Measurements from ENCODE around the gene ZNF714.

GRCh38 chr19:21143854-21144253, 61.9 kb downstream of the ZNF714 start:
- TF ChIP-seq CTCF (IDR thresholded peaks at IDR 0.05), result no peak
- no peak for TF ChIP-seq POLR2A (IDR thresholded peaks at IDR 0.05)
- TF ChIP-seq POLR2AphosphoS5 (IDR thresholded peaks at IDR 0.05), result no peak
- TF ChIP-seq EP300 (IDR thresholded peaks at IDR 0.05), result no peak

Measured in suprapubic skin (tissue), 4 donors.